Amniotic stem cell (primary cell): ENCODE results near the gene PTP4A2.
"Not testable (repeated sequence)": the region's sequence is repeated elsewhere in the genome, so short reads cannot be mapped to it uniquely, and the experiment has no call there.

ENCODE experiments used
- DNase-seq: peaks from one replicate; lab custom pipeline; 2025; lab: John Stamatoyannopoulos, UW

The PTP4A2 gene

GRCh38 chr1:31924839-31925238, 13.3 kb downstream of the PTP4A2 start:
- DNase-seq = no peak

DNA sequence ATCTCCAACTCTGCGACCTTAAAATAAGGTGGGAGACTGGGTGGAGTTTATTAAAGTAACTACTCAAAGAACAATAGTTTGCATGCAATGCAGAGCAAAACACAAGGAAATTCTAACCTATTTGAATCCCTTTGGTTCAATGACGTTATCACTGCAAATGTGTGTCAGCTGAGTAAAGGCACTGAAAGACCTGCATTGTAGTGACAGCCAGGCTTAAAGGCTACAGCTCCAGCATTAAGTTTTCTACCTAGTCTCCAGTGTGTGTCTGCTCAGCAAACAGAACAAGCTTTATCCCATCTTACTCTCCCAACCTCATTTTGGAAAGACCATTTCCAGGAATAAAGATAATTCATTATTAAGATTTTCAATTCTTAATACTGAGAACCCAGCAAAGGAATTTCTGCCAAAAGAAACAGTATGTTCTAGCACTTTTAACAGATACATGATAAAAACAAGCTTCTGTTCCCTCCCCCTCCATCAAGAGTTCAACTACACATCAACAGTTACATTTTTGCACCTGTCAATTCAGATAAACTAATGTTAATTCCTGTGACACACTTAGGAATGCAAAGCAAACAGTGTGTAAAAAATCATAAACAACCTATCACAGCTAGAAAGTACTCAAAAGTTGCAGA, 14.2 kb downstream of the PTP4A2 start:
- DNase-seq = no peak

DNA sequence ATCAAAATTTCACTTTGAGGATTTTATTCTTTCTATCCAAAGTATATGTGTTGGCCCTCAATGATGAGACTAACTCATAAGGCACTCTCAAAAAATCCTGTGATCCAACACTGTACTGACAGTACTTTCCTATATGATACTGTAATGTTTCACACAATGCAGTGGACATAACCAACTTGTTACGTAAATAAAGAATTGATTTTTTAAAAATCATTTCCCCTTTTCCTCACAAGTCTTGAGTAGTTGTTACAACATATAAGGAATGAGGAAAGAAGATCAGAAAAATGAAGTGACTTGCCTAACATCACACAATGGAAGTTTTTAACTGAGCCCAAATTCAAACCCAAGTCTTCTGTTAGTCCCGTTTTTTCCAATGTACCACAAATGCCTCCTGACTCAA, 17.2 kb downstream of the PTP4A2 start:
- DNase-seq = no peak

DNA sequence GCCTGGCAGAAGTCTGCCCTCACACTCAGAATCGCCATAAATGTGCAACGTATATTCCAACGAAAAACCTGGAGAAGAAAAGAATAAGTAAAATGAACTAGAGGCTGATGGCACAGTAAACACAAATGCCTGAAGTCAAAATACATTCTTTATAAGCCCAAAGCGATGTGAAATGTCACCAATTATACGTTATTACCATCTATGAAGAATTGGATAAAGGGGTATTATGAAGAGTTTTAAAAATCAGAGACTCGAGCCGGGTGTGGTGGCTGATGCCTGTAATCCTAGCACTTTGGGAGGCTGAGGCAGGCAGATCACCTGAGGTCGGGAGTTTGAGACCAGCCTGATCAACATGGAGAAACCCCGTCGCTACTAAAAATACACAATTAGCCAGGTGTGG, 18.6 kb downstream of the PTP4A2 start:
- DNase-seq = no peak

GRCh38 chr1:31915438-31915837, 22.7 kb downstream of the PTP4A2 start:
- no peak for DNase-seq

GRCh38 chr1:31913968-31914367, 24.2 kb downstream of the PTP4A2 start:
- no peak for DNase-seq

DNA sequence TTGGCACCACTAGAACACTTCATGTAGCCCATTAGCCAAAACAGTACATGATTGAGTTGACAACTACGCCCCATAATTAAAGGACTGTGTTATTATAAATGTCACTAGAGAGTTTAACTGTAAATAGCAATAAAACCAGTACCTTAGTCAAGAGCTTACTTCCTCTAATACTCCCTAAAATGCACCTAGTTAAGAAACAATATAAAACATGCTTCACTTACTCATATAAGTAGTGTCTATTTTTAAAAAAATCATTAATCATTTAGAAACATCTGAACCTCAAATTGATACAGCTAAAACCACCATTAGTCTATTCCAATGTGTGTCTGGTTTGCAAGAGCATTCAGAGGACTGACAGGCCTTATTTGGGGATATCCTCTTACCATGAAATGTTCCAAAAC, 25.3 kb downstream of the PTP4A2 start:
- no peak for DNase-seq

DNA sequence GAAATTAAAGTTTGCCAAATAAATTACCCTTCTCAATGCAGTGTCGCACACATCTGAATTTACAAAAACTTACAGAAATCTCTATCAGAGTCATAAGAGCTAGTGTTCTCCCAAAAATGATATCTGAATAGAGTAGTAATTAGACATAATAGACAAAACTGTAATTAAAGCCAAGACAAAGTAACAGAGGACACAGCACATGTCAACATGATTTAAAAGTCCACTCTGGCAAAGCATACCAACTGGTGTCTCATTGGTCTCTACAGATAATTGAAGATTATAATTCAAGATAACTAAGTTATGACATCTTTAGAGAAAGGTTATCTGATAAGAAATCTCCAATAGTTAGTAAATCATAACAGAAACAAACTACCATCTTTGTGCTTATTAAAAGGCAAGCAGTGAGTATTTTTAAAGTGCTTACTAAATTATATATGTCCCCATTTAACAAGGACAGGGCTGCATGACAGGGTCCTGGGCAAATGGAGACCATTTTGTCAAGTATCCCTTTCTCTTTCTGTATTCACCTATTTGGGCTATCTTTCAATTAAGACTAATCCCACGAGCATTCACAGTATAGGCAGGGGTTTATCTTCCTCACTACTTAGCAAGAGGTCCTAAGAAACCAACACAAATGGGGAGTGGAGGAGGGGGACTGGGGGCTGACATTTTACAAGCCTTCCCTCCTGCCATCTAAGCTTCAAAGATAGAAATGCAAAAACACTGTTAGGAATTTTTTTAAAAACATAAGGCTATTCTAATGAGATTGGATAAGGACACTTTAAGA, 26.0 kb downstream of the PTP4A2 start:
- DNase-seq = no peak

DNA sequence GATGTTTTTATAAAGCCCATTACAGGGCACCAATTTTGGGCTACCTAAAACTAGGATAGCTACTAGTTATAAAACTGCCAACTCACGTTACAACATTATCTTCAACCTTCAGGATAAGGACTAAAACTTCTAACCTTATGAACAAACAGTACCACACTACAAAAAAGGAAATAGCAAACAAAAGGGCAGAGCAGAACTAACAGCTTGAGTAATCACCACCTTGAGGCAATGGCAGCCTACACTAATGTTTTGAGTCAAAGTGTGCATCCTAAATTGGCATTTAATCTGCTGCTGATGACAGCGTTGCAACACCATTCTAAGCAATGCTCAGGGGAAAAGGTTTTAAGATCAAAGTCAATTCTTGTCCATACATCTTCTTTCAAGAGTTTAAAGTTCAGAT, 27.2 kb downstream of the PTP4A2 start:
- no peak for DNase-seq

DNA sequence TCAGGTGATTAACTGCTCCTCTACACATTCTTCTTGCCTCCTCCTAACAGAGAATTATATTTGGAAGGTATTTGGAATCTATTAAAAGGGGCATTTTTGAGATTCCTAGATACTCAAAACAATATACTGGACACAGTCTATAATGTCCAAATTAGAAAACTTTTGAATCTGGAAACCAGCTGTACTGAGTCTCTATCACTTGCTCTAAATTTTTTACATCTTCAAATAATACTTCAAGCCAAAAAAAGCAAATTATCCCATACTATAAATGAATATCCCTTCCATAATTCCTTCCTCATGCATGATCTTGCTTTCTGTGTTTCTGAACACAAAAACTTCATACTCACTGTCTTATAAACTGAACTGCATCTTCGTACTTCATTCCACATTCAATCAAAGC, 28.5 kb downstream of the PTP4A2 start:
- no peak for DNase-seq

- no peak for DNase-seq
Observed at GRCh38 chr1:31906557-31906956, 31.6 kb downstream of the PTP4A2 start.

- DNase-seq = no peak
Observed at GRCh38 chr1:31905681-31906080, 32.5 kb downstream of the PTP4A2 start.

GRCh38 chr1:31905093-31905509, 33.1 kb downstream of the PTP4A2 start:
- DNase-seq = no peak

DNA sequence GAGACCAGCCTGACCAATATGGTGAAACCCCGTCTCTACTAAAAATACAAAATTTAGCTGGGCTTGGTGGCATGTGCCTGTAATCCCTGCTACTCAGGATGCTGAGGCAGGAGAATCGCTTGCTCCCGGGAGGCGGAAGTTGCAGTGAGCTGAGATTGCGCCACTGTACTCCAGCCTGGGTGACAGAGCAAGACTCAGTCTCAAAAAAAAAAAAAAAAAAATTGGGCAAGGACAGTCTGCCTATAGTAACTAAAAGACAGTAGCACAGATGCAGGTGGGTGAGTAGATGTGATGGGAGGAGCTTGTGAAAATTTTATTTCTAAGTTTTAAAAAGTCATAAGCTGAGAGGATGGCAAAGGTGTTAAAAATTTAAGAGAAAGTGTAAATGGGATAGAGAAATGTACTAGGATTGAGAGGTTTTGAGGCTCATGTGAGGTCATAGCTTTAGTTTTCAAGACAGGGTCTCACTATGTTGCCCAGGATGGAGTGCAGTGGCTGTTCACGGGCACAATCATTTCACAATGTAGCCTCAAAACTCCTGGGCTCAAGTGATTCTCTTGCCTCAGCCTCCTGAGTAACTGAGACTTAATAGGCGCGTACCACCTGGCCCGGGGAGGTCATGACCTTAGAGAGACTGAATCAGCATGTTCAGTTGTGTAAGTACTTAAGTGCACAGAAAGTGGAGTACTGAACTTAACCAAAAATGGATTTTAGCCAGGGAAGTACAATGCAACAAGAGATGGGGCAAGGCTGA, 33.7 kb downstream of the PTP4A2 start:
- no peak for DNase-seq

GRCh38 chr1:31902510-31902860, 35.7 kb downstream of the PTP4A2 start:
- DNase-seq = no peak

GRCh38 chr1:31901838-31902509, 36.2 kb downstream of the PTP4A2 start:
- DNase-seq = no peak

- DNase-seq = no peak
Observed at GRCh38 chr1:31900790-31901189, 37.4 kb downstream of the PTP4A2 start.

DNA sequence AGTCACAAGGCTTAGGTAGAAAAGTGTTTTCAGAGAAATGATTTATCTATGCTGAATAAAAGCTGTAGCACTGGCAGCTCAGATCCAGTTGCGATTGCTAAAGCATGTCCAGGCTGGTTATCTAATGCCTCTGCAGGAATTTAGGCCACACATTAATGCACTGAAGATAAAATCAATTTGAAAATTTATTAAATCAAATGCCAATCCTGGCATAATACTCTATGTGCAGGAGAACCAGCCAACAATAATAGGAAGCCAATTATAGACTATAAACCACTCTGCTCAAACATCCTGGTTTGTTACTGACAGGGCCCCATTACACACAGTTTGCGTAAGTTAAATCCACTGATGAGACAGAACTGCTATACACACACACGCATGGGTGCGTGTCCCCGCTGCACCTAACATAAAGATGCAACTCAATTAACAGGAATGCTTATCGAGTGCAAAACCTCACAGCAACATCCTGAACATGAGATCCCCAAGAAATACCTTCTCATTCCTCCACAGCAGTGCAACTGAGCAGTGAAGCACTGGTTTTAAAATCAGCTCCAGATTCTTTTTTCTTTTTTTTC, 40.6 kb downstream of the PTP4A2 start:
- no peak for DNase-seq

DNA sequence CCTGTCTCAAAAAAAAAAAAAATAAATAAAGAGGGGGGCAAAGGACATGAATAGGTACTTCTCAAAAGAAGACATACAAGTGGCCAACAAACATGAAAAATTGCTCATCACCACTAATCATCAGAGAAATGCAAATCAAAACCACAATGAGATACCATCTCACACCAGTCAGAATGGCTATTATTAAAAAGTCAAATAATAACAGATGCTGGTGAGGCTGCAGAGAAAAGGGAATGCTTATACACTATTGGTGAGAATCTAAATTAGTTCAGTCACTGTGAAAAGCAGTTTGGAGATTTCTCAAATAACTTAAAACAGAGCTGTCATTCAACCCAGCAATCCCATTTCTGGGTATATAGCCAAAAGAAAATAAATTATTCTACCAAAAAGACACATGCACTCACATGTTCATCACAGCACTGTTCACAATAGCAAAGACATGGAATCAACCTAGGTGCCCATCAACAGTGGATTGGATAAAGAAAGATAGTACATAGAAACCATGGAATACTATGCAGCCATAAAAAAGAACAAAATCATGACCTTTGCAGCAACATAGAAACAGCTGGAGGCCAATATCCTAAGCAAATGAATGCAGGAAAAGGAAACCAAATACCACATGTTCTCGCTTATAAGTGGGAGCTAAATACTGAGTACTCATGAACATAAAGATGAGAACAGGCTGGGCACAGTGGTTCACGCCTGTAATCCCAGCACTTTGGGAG, 42.5 kb downstream of the PTP4A2 start:
- not testable (repeated sequence) for DNase-seq

- no peak for DNase-seq
Observed at GRCh38 chr1:31891280-31891679, 46.9 kb downstream of the PTP4A2 start.

DNA sequence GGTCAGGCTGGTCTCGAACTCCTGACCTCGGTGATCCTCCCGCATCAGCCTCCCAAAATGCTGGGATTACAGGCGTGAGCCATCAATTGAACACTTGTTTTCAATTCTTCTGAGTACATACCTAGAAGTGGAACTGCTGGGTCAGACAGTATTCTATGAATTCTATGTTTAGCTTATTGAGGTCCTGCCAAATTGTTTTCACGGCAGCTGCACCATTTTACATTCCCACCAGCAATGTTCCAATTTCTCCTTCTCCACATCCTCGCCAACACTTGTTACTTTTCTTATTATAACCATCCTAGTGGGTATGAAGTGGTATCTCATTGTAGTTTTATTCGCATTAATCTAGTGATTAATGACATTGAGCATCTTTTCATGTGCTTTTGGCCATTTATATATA, 49.9 kb downstream of the PTP4A2 start:
- DNase-seq = no peak

GRCh38 chr1:31886866-31887265, 51.3 kb downstream of the PTP4A2 start:
- no peak for DNase-seq
